NCI-H345 (cell line): ENCODE results near the gene DVL1.

Source experiments
- DNase-seq: peaks from one replicate; lab custom pipeline; 2025; lab: John Stamatoyannopoulos, UW

Gene DVL1

GRCh38 chr1:1296070-1297061 is 52.9 kb downstream of the DVL1 start:
- DNase-seq: no peak

GRCh38 chr1:1295154-1295923 is 53.9 kb downstream of the DVL1 start:
- no peak for DNase-seq

GRCh38 chr1:1294250-1294890 is 54.8 kb downstream of the DVL1 start:
- DNase-seq: no peak

GRCh38 chr1:1293263-1294249 is 55.7 kb downstream of the DVL1 start:
- DNase-seq: no peak

GRCh38 chr1:1292851-1293250 is 56.4 kb downstream of the DVL1 start:
- DNase-seq: no peak

- no peak for DNase-seq
Measured at GRCh38 chr1:1292442-1292779, 56.8 kb downstream of the DVL1 start.

- peak; percentile 80 for DNase-seq
Measured at GRCh38 chr1:1291548-1292441, 57.4 kb downstream of the DVL1 start.

- peak; percentile 38 for DNase-seq
Measured at GRCh38 chr1:1291023-1291528, 58.1 kb downstream of the DVL1 start.

- peak; percentile 20 for DNase-seq
Measured at GRCh38 chr1:1290238-1290731, 58.9 kb downstream of the DVL1 start.

GRCh38 chr1:1287288-1288110 is 61.7 kb downstream of the DVL1 start:
- DNase-seq: peak; percentile 23

GRCh38 chr1:1286313-1287261 is 62.6 kb downstream of the DVL1 start:
- DNase-seq: no peak

GRCh38 chr1:1285611-1286311 is 63.5 kb downstream of the DVL1 start:
- DNase-seq: no peak
